ENCODE results near the gene SEMA4B.

SEMA4B gene

DNA sequence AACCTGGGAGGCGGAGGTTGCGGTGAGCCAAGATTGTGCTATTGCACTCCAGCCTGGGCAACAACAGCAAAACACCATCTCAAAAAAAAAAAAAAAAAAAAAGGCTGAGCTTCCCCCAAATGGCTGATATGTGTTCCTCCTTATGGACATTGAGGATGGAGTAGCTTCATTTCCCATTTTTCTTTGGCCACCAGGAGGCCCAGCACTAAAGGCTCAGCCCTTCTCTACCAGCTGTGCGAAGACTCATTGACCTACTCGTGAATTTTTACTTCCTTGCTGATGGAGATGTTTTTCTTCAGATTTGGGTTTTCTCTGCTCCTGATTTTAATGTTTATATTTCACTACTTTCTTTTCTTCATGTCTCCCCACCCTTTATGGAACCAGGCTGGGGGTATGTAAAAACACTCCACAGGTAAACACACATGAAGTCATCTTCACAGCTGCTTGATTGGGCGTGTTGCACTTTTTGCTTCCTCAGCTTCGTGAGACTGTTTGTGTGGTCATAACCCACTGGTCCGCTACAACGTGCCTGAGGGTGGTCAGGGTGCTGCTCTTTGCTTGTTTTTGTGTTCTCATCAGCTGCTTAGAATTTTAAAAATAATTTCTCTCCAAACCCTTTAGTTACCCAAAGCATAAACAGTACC is 13.5 kb downstream of the SEMA4B start:
- CTCF ChIA-PET: interaction anchor here (0.7 to 8.5 kb wide), 11 partner anchors 8 to 112 kb away, joined by 3 to 63 read pairs (median 5); partner anchors contain the start of genes CIB1, GDPGP1, IDH2 and SEMA4B
- no peak for DNase-seq (ENCODE audit: extremely low spot score)
- TF ChIP-seq, protein P1, sequence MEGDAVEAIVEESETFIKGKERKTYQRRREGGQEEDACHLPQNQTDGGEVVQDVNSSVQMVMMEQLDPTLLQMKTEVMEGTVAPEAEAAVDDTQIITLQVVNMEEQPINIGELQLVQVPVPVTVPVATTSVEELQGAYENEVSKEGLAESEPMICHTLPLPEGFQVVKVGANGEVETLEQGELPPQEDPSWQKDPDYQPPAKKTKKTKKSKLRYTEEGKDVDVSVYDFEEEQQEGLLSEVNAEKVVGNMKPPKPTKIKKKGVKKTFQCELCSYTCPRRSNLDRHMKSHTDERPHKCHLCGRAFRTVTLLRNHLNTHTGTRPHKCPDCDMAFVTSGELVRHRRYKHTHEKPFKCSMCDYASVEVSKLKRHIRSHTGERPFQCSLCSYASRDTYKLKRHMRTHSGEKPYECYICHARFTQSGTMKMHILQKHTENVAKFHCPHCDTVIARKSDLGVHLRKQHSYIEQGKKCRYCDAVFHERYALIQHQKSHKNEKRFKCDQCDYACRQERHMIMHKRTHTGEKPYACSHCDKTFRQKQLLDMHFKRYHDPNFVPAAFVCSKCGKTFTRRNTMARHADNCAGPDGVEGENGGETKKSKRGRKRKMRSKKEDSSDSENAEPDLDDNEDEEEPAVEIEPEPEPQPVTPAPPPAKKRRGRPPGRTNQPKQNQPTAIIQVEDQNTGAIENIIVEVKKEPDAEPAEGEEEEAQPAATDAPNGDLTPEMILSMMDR (IDR thresholded peaks at IDR 0.05; ENCODE audit: control extremely low read depth, extremely low read depth, low read depth, missing control alignments): no peak
- POLR2A ChIA-PET: interaction anchor here (0.6 kb wide), 2 partner anchors 19 to 59 kb away, joined by 3 read pairs; partner anchors contain the start of gene CIB1

DNA sequence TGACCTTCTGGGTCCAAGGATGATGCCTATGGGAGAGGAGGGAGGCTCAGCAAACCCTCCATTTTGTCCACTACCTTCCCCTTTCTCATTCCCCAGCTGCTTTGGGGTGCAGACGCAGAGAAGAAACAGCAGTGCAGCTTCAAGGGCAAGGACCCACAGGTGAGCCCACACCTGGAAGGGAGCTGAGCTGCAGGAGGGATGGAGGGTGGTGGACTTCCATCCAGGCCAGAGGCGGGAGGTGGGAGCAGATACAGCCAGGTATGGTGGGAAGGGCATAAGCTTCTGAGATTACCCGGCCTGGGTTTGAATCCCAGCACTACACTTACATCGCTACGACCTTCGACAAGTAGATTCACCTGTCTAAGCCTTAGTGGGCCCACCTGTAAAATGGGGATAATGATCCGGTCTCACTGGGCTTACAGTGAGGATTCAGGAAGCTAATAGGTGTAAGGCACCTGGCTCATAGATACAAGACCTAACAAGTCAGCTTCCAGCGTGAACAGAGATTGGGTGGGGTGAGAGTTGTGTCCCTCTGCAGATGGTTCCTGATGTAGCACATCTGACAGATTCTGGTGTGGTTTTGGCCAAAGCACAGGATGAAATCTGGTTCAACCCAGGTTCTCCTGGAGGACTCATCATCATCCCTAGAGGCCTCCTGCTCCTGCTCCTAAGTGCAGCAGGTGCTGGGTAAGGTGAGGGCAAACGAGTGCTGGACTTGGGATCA is 16.7 kb downstream of the SEMA4B start:
- CTCF ChIA-PET: interaction anchor here (0.8 to 8.5 kb wide), 10 partner anchors 13 to 102 kb away, joined by 3 to 63 read pairs (median 4); partner anchors contain the start of genes CIB1, GDPGP1 and TTLL13
- TF ChIP-seq, protein P1 (IDR thresholded peaks at IDR 0.05; ENCODE audit: control extremely low read depth, extremely low read depth, low read depth, missing control alignments): no peak

DNA sequence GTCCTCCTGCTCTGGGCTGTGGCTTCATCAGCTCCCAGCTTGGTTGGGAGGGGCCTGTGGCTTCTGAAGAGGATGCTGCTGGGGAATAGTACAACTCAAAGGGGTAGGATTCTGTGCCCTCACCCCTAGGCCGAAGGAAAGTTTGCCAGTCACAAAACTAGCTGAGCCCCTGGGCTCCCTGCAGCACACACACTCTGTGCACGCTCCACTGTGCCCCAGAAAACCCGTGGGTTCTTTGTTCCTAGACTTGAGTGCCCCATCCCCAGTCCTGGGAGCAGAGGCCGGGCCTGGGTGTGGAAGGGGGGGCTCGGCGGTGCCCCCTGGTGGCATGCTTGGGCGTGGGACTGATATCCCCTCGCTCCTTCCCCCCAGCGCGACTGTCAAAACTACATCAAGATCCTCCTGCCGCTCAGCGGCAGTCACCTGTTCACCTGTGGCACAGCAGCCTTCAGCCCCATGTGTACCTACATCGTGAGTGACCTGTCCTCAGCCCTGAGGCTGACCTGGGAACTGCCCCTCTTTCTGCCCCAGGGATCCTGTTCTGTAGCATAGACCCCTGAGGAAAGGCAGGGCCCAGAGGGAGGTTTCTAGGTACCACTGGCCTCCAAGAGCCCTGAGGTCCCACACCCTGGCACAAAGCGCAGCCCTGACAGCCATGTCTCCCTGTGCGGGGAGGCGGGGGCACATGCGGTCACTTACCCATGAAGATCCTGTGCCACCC is 18.5 kb downstream of the SEMA4B start:
- TF ChIP-seq, protein P1 (IDR thresholded peaks at IDR 0.05; ENCODE audit: control extremely low read depth, extremely low read depth, low read depth, missing control alignments): peak; percentile 48
- ChIA-PET CTCF (interaction anchor here (0.7 to 8.5 kb wide), 16 partner anchors 11 to 175 kb away, joined by 3 to 63 read pairs (median 5); partner anchors contain the start of genes CIB1 and GDPGP1), POLR2A (no interaction called here)
- peak; percentile 67 for DNase-seq (ENCODE audit: extremely low spot score)

More for the DNA sequence above, 16.7 kb downstream of the SEMA4B start:
- no peak for DNase-seq (ENCODE audit: extremely low spot score)
- POLR2A ChIA-PET: interaction anchor here (1.1 kb wide), 1 partner anchor 9 kb away, joined by 3 read pairs; no protein-coding TSS in a partner anchor

DNA sequence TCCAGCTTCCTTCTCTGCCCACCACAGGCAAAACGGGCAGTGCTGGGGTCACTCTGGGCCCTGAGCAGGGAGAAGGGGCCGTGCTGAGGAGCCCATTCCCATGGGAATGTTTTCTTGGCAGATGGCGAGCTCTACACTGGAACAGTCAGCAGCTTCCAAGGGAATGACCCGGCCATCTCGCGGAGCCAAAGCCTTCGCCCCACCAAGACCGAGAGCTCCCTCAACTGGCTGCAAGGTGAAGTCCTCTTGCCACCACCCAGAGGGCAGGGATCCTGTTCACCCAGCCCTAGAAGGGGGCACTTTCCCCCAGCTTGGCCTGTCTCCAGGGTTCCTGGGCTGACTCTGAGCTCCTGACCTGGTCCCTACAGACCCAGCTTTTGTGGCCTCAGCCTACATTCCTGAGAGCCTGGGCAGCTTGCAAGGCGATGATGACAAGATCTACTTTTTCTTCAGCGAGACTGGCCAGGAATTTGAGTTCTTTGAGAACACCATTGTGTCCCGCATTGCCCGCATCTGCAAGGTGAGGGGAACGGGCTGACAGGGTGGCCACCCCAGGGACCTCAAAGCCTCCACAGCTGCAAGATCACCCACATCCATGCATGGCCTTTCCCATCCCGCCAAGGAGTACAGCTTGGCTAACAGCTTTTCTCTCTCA is 20.2 kb downstream of the SEMA4B start:
- CTCF ChIA-PET: interaction anchor here (0.8 to 3.0 kb wide), 26 partner anchors 11 to 711 kb away, joined by 3 to 33 read pairs (median 4); partner anchors contain the start of genes CIB1, GDPGP1, HDDC3 and IDH2
- DNase-seq (ENCODE audit: extremely low spot score): peak; percentile 78
- POLR2A ChIA-PET: interaction anchor here (0.9 kb wide), 1 partner anchor 12 kb away, joined by 4 read pairs; the partner anchor contains the start of genes CIB1 and GDPGP1
- TF ChIP-seq, protein P1 (IDR thresholded peaks at IDR 0.05; ENCODE audit: control extremely low read depth, extremely low read depth, low read depth, missing control alignments): peak; percentile 77

DNA sequence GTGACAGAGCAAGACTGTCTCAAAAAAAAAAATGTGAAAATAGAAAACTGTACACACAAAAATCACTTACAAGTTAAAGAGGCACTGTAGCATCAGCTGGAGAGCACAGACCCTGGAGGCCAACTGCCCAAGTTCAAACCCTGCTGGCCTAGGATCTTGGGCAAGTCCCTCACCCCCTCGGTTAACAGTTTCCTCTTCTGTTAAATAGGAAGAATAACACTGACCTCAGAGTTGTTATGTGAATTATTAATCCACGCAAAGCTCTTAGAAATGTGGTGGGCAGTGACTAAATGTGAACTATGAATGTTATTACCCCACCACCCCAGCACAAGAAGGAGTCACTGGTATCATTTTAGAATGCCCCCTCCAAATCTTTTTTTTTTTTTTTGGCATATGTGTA is 21.4 kb downstream of the SEMA4B start:
- DNase-seq (ENCODE audit: extremely low spot score): no peak
- ChIA-PET POLR2A (no interaction called here), CTCF (interaction anchor here (1.0 to 3.0 kb wide), 6 partner anchors 8 to 78 kb away, joined by 3 to 33 read pairs (median 14); partner anchors contain the start of genes CIB1, GDPGP1 and SEMA4B)
- TF ChIP-seq, protein P1 (IDR thresholded peaks at IDR 0.05; ENCODE audit: control extremely low read depth, extremely low read depth, low read depth, missing control alignments): no peak
